SW480 (cell line): ENCODE measurements around the gene CKS1B.
"Not testable (repeated sequence)": the region's sequence is repeated elsewhere in the genome, so short reads cannot be mapped to it uniquely, and the experiment has no call there.

ENCODE experiments used
- DNase-seq: peaks from one replicate; pipeline ENCODE4 v3.0.0-alpha.2; 2016; ENCODE audit warnings: low spot score

CKS1B gene

DNA sequence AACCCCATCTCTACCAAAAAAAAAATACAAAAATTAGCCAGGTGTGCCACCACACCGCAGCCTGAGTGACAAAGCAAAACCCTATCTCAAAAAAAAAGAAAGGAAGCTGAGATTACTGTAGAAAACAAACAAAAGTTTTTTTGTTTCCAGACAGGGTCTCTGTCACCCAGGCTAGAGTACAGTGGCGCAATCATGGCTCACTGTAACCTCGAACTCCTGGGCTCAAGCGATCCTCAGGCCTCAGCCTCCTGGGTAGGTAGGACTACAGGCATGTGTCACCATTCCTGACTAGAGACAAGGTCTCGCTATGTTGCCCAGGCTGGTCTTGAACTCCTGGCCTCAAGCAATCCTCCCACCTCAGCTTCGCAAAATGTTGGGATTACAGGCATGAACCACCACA, 10.1 kb upstream of the CKS1B start:
- DNase-seq = no peak

DNA sequence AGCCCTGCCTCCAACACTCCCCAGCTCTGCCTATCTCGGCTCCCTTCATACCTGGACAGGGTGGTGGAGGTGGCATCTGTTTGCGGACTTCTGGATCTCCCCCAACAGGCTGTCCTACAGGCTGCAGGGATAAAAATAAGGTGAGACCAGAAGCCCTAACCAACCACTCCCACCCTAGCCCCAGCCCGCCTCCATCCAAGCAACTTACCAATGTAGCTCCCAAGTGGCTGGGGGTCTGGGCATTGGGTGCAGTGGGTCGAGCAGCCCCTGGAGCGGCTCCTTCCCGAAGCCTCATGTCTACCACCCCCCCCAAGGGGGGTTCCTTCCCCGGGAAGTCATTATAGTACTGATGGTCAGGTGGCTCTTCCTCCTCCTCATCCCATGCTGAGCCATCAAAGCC, 8.4 kb upstream of the CKS1B start:
- no peak for DNase-seq

DNA sequence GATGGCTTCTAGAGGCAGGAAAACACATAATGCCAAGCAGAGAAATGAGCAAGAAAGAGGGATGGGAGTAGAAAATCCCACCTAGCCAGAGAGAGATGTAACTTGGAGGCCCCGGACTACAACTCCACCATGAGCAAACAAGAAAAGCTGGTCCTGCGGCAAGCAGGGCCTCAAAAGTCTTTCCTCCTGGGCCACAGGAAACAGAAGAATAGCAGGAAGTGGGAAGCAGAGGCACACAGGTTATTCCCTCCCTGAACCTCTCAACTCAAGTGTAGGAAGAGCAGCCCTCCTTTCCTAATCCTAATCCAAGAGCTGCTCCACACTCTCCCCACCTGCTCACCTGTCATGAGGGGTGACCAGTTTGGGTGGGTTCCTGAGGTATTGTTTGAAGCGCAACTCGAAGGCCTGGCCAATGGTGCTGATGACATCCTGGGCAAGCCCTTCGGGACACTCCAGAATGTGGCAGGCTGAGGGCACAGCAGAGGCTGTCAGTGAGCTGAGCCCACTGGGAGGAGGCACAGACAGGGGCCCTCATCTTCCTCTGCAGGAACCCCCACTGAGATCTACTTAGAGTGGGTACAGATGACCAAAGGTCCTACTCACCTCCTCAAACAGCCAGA, 7.0 kb upstream of the CKS1B start:
- no peak for DNase-seq

DNA sequence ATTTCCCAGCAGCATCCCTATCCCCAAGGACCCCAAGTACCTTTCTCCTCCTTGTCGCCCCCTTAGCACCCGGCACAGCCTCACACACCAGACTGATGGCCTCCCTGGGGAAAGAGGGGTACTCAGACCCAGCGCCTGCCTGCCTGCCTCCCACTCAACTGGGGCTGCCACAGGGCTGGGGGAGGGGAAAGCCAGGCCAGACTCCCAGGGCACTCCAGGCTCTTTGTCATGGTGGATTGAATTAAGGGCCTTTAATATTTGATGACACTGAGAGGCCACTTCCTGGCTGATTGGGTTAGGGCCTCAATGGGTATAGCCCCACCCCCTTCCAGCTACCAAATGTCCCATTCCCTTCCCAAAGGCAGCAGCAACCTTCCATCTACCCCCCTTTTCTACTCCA, 5.8 kb upstream of the CKS1B start:
- DNase-seq = no peak

DNA sequence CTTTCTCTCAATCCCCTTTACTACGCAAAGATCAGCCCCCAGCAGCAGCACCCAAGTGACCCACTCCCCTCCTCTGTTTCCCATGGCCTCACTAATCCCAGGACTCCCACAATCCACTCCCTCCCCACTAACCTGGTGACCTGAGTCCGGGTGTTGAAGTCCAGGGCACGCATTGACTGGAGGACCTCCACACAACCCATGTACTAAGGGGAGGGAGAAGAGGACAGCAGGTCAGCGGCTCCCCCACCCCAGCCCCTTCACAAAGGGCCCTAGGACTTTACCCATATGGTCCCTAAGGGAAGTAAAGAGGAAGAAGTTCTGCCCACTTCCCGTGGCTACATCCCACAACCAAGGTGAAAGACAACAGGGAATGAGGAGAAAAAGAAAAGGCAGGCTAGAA, 5.2 kb upstream of the CKS1B start:
- DNase-seq = no peak

DNA sequence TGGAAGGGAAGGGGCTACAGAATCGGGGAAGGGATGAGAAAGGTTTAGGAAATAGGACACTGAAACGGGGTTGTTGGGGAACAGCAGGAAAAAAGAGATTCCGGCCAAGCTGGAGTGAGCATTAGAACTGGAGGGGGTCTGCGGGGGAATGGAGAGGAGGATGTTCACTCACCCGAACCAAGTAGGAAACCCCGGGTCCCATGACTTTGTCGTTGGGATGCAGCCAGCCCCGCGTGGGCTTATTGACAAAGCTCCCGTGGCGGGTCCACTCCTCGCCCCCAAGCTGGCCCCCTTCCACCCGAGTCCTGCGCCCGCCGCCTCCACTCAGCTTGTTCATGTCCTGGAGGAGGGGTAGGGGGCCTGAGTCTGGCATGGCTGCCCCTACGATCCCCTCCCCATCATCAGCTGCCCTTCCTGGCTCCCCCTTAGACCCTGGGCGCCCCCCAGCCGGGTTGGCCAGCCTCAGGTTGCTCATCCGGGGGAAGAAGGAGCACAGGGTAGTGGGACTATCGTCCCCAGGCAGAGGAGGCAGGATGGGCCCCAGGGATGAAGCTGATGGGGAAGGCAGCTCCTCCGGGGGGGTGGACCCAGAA, 4.5 kb upstream of the CKS1B start:
- DNase-seq = no peak

DNA sequence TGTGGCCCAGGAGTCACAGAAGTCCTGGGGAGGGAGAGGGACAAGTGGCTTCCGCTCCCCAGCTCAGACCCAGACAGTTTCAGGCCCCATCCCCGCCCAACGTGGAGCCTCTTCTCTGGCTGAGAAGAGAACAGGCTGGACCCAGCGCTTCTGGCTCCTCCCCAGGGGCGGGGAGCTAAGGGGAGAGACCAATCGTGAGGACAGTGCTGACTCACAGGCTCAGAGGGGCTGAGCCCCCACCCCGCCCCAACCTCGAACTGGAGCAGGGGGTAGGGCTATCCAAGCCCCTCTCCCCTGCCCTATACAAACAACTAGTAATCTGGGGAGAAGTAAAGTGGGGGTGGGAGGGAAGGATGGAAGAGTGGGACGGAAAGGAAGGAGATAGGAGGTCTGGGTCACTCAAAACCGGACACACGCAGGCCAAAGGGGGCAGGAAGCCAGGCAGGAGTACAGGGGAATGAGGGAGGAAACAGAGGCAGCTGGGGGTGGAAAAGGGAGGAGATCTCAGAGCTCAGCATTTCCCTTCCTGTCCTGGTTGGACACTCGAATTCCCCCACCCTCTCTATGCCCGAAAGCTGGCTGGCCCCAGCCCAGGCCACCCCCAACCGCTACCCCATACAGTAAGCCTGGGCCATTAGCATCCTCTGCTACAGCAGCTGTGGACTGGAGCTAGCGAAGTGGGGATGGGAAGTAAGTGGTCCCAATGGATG, 3.7 kb upstream of the CKS1B start, which contains the start of gene SHC1:
Gene SHC1 (minus strand): TSS at position 117 of the 710 bp plus-strand sequence. CDS start 221 bp downstream, outside the sequence.
- peak; percentile 72 for DNase-seq

DNA sequence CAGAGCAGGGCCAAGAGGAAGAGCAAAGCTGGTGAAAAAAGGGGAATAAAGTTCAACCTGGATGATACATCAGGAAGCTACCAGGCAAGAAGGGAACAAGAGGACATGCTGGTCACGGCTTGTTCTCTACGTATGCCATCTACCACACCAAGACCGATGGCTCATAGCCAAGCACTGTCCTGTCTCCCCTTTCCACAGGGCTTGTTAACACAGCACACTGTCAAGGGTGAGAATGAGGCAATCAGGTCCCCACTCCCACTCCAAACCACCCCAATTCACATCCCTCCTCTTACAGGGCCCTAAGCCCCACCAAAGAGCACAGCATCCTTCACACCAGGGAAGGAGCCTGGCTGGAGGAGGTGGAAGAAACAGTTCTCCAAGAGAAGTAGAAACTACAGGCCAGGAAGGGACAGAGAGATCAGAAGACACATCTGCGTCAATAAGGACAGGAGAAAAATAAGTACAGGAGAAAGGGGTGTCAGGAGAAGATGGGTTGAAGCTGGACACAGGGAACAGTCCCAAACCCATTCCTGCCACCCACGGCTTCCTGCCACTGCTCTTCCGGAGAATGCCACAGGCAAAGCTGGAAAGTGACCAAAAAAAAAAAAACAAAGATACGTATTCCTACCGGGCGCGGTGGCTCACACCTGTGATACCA, 3.0 kb upstream of the CKS1B start:
- peak; percentile 79 for DNase-seq

DNA sequence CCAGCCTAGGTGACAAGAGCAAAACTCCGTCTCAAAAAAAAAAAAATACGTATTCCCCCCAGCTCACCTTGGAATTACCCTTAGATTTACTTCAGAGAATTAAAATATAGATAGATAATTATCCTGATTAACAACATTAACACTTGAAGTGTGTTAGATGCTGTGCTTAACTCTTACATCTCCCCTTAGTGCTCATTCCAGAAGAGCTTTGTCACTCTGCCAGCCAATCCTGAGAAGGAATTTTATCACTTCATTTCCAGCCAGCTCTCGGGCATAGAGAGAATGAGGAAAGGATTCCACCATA, 2.3 kb upstream of the CKS1B start:
- DNase-seq = no peak

DNA sequence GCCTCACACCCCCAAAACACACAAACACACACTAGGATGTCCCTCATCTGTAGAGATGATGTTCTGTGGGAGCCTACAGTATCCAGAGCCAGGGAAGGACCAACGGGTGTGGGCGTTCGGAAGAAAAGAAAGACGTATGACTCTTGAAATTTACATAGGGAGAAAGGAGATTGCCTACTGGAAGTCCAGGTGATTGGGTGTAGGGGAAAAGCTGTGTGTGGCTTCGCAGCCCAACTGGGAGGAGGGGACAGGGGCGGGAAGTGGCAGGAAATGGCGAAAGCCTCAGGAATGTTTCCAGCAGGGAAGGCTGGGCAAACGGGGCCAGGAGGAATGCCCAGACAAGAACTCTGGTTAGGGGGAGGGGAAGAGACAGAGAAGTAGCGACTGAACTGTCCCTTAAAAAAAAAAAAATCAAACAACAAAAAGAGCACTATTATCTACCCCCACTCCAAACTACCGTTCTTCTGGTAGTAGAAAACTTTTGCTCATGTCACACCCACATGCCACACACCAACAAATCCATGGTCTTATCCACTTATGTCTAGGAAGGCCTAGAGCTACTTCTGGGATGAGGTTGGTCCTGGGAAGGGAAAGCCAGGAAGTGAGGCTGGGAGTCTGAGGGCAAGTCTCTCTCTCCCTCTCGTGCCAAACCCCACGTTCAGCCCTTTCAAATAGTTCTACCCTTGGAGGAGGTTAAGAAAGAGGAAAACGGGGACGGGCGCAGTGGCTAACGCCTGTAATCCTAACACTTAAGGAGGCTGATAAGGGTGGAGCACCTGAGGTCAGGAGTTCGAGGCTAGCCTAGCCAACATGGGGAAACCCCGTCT, 1.8 kb upstream of the CKS1B start:
- DNase-seq = peak; percentile 96

DNA sequence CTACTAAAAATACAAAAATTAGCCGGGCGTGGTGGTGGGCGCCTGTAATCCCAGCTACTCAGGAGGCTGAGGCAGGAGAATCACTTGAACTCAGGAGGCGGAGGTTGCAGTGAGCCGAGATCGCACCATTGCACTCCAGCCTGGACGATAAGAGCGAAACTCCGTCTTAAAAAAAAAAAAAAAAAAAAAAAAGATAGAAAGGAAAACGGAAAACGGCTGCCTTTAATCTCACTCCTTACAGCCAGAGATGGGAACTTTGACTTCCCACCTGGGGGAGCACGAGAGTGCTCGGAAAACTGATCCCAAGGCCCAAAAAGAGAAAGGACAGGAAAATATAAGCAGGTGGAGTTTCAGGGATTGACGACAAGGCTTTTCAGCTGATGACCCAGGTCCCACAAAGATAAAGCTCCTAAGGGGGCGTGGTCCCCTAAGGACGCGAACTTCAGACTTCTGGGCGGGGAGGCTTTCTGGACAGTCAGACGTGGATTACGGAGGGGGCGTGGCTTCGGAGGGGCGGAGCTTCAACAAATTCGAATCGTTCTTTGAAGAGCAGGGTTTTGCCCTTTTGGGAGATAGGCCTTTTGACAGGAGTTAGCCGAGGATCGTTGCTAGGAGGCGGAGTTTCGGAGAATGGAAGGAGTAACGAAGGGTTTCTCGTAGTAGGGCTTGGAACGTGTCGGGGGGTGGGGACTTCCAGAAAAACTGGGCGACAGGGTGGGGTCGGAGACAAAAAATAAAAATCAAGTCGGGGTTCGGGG, 958 bp upstream of the CKS1B start:
- DNase-seq = peak; percentile 97

DNA sequence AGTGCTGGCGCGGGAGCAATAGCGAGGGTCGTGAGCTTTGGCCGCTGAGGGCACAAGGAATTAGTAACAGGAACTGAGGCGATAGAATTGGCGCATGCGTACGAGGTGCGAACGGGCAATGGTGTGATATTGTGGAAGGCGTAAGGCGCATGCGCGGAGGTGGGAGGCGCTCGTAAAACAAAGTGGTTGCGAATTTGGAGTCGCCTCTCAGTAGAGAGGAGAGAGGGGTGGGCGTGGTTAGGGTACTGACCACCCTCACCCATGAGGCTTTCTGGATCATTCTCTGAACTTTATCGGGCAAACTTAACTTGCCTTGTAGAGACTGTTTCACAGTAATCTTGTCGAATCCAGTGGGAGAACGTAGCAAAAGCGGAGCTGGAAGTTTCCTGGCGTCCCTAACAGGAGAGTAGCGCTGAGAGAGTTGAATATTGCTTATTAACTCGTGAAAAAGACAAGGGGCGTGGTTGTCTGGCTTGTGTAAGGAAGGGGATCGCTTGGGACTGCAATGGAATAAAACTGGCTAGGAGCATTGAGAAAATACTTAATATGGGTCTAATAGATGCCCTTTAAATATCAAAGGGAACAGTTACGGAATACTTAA, 427 bp downstream of the CKS1B start:
- peak; percentile 92 for DNase-seq

DNA sequence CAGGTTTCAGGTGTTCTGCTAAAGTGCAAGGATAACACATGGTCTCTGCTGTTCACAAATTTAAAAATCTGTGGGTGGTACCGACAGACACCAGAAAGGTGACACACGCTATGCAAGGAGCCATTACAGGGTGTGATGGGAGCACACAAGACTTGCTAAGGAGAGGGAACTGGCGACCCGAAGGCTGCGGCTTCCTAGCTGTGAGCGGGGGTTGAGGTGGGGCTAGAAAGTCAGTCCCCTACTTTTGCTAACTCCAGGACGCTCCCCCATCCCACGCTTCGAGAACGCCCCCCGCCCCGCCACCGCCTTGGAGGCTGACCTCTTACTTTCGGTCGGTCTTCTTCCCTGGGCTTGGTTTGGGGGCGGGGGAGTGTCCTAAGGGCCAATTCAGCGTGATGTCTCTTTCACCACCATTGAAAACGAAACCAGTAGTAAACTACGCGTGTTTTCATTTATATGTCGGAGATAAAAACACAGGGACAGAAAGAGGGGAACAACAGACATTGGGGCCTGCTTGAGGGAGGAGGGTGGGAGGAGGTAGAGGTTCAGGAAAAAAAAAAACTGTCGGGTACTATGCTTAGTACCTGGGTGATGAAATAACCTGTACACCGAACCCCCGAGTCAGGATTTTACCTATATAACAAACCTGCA, 1.1 kb downstream of the CKS1B start:
- DNase-seq = peak; percentile 49

DNA sequence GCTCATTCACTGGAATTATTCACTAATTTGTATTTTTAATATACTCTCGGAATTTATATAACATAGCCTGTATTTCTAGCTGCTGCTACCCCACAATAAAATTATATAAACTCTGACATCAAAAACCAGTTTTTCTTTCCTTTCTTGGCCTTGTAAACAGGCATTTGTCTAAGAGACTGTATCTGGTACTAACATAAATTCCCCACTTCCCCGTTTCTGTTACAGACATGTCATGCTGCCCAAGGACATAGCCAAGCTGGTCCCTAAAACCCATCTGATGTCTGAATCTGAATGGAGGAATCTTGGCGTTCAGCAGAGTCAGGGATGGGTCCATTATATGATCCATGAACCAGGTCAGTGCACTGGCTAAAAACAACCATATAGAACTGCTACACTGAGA, 3.3 kb downstream of the CKS1B start:
- not testable (repeated sequence) for DNase-seq

DNA sequence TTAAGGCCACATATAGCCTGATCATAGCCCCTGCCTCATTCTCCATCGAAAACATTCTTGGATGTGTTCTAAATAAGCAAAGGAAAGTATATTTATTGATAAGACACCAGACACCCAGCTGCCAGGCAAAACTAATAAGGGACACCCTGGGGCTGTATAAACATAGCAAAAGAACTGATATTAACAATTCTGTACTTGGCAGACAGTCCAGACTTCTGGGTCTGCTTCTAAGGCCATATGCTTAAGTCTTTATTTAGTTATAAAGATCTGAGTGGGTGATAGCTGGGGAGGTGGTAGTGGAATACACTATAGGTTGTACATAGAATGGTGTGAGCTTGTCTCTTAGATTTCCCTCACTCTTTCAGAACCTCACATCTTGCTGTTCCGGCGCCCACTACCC, 3.9 kb downstream of the CKS1B start:
- no peak for DNase-seq

DNA sequence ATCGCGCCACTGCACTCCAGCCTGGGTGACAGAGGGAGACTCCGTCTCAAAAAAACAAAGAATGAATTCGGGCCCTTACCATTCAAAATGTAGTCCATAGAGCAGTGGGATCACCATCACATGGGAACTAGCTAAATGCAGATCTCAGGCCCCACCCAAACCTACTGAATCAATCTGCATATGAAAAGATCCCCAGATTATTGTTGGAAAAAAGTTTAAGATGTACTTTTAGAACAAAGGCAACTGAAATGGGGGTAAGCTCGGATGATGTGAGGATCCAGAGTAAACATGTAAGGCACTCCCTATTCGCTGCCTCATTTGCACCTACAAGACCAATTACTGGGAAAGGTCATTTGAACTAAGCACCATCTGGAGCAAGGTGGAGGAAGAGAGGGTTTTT, 7.9 kb downstream of the CKS1B start:
- DNase-seq = no peak

DNA sequence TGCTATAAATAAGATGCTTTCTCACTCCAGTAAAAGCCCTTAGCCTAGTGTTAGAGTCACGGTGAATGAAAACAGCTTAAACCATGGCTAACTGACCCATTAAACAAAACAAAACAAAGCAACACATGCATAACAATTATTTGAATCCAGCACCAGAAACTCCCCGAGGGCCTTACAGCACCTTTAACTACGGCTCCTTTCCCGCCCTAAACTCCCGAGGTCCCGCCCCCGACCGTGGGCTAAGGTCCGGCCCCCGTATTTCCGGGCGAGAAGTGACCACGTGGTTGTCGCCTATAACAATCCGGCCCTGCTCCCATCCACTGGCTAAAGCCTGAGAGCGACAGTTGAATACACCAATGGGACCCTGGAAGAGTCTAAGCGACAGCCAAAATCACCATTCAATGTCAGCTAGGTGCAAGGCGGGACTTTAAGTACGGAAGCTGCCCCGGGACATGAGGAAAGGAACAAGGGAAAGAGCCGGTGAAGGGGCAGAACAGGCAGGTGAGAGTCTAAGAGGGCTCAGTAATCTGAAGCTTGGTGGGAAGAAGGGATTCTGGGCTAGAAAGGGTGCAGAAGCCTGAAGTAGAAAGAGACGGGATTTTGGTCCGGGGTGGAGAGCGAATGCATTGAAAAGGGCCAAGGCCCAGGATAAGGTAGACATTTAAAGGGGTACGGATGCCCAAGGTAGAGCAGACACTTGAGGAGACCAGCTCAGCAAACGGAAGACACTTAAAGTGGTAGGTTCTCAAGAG, 8.6 kb downstream of the CKS1B start, which contains the start of gene FLAD1:
Gene FLAD1 (plus strand): TSS at position 448 of the 752 bp plus-strand sequence. CDS start 351 bp downstream, outside the sequence.
- peak; percentile 99 for DNase-seq

DNA sequence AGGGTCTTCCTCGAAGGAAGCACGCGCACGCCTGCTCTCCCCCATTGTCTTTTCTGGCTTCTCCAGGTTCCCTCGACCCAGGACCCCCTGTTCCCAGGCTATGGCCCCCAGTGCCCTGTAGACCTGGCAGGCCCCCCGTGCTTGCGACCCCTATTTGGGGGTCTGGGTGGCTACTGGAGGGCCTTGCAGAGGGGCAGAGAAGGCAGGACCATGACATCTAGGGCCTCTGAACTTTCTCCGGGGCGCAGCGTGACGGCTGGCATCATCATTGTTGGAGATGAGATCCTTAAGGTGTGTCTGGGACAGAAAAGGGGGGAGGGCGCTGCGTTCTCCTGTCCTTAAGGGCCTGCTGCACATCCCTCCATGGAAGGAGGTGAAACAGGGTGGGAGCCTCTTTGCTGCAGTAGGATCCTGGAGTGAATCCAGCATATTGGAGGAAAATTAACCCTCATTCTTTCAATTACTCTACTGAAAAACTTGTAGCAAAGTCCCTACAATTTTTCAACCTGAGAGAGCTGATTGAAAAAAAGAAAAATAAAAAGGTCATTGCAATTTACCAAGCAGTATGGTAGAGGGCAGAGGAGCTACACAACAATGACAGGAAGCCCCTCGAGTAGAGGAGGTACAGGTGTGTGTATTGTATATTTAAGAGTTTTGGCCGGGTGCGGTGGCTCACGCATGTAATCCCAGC, 9.4 kb downstream of the CKS1B start:
- DNase-seq = no peak

DNA sequence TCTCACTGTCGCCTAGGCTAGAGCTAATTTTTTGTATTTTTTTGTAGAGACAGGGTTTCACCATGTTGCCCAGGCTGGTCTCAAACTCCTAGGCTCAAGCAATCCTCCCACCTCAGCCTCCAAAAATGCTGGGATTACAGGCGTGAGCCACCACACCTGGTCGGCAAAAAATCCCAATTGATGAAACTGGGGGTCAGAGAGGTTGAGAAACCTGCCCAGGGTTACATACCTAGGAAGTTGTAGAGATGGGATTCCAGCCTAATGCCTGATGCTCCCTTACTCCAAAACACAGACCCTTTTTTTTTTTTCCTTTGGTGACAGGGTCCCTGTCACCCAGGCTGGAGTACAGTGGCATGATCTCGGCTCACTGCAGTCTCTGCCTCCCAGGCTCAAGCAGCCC, 12.3 kb downstream of the CKS1B start:
- DNase-seq = not testable (repeated sequence)
